ENCODE results near the gene IER2.
"Not testable (repeated sequence)": the region's sequence is repeated elsewhere in the genome, so short reads cannot be mapped to it uniquely, and the experiment has no call there.

IER2 gene

DNA sequence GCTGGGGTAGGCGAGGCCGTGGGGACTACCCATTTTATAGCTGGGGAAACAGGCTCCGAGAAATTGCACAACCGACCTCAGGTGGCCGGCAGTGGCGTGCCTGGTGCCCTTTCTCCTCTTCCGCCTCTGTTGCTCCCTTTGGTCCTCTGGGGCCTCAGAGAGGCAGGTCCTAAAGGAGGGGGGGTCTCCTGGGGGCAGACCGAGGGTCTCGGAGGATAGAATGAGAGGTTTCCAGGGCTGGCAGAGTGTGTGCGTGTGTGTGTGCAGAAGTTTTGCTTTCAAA, 11.4 kb upstream of the IER2 start:
- DNase-seq (ENCODE audit: low read depth): no peak

DNA sequence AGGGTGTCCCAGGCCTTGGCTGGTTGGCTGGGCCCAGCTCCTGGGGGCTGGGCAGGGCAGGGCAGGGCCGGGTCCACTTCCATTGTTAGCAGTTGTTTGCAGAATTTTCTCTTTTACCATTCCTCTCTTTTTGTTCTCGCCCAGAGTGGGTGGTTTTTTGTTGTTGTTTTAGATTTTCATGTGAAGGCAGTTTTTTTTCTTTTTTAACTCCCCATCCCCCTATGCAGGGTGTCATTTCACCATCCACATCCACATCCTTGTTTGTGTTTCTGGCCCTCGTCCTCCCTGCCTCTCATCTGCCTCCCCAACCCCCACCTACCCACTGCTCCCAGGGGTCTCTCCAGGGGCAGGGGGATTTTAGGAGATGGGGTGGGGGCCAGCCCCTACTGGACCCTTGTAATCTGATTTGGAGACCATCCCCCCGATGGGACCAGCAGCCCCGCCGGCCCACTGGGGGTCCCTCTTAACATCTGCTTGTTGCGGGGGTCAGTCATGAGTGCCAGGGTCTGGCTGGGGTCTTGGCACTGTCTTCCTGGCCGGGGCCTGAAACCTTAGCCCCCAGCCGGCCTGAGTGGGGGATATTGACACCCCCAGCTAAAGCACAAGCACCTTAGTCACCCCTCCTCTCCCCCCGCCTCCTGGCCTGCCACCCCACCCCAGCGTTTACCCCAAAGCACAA, 10.4 kb upstream of the IER2 start:
- no peak for DNase-seq (ENCODE audit: low read depth)

DNA sequence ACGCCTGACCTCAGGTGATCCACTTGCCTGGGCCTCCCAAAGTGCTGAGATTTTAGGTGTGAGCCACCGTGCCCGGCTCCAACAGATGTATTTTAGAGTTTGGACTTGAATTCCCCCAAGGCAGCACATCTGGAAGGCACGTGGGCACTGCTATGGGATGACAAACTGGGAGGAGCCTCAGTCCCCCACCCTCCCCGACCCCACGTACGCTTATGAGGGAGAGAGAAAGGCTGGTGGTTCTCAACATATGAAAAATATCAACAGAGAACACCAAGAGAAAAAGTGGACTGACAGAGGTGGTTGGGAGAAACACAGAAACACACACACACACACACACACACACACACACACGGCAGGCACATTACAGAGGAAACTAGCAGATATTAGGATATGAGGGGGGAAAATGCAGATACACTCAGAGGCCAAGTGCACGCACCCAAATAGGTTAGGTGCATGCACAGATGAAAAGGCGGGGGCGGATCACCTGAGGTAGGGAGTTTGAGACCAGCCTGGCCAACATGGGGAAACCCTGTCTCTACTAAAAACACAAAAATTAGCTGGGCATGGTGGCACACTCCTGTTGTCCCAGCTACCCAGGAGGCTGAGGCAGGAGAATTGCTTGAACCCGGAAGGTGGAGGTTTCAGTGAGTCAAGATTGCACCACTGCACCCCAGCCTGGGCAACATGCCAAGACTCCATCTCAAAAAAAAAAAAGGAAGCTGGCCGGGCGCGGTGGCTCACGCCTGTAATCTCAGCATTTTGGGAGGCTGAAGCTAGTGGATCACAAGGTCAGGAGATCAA, 3.2 kb upstream of the IER2 start:
- no peak for DNase-seq (ENCODE audit: low read depth)

DNA sequence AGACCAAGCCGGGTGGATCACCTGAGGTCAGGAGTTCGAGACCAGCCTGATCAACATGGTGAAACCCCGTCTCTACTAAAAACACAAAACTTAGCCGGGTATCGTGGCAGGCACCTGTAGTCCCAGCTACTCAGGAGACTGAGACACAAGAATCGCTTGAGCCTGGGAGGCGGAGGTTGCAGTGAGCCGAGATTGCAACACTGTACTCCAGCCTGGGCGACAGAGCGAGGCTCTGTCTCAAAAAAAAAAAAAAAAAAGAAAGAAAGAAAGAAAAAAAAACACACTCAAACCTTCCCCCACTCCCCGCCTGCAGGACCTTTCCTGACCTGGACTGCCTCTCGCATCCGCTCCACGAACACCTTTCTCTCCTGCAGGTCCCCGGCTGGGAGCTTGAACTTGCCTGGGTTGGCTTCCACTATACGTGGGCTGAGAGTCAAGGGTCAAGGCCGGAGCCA, 1.0 kb upstream of the IER2 start:
- DNase-seq (ENCODE audit: low read depth): not testable (repeated sequence)

DNA sequence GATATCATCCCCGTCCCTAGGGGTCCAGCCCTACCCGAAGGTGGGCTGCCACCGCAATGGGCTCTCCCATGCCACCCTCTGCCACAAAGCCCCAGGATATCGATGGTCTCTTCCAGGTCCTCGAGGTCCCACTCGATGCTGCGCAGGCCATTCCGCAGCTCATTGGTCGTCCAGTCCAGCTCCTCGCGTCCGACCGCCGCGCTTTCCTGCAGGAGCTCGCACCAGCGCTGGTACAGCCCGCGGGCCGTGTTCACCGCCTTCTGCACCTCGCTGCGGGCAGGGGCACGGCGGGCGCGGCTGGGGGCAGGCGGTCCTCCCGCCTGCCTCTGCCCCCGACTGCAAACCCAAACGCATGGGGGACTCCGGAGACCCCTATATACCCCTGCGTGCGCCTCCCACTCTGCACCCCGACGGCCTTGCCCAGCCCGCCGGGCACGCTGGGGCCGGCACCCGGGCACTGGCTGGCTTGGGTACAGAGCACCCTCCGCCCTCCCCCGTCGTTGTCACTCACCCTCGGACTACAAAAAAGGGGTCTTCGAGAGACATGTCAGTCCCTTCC, 504 bp upstream of the IER2 start:
- no peak for DNase-seq (ENCODE audit: low read depth)

DNA sequence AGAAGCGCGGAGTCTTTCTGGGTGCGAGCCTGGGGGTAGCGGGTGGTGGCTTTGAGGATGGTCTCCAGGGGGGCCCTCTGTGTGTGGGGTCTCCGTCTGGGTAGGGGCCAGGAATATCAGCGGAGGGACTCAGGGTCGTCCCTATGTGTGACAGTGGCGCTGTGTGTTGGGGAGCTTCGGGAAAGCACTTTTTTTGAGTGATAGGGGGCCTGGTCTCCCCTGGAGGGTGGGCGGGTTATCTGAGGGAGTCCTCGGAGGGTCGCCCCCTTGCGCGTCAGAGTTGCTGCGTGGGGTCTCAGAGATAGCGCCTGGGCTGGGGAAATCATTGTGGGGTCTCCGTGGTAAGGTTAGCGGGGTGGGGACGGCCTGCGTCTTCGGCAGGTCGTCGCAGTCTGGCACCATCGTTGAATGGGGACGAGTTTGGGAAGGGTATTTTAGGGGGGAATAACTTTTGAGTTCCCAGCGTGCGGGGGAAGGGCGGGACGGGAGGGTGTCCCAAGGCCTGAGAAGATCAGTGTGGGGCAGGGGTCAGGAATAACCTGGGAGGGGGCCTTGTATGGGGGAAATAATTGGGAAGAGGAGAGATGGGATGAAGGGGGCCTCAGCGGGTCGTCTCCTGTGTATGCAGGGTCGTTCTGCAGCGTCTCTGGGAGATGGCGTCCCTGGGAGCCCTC, 857 bp downstream of the IER2 start:
- DNase-seq (ENCODE audit: low read depth): no peak

DNA sequence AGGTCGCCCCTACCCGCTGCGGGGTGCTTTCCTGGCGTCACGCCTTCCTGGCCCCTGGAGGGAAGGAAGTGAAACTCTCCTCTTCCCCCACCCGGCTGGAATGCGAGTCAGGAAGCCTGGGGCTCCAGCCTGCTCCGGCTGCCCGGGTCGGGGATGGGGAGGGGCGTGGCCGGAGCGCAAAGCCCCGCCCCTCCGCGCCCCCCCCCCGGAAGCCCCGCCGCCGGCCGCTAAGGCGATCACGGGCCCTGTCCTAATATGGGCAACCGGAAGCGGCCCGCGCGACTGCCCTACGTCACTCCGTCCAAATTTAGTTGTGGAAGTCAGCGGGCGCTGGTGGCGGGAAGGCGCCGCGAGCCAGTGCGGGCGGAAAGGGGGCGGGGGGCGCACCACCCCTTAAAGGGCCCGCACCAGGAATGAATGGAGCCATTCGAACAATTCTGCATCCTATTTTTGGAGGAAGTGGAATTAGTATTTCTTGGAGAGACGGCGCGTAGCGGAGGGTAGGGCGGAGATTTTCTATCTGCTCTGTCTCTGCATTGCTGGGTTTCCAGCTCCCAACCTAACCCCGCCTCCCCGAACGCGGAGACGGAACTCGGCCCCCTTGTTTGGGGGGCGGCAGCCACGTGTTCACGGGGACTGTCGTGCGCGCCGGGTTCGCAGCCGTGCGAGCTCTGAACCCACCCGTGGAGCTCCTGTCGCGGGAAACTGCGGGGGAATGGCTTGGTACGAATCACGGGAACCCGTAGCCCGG, 1.6 kb downstream of the IER2 start:
- DNase-seq (ENCODE audit: low read depth): peak; percentile 85

DNA sequence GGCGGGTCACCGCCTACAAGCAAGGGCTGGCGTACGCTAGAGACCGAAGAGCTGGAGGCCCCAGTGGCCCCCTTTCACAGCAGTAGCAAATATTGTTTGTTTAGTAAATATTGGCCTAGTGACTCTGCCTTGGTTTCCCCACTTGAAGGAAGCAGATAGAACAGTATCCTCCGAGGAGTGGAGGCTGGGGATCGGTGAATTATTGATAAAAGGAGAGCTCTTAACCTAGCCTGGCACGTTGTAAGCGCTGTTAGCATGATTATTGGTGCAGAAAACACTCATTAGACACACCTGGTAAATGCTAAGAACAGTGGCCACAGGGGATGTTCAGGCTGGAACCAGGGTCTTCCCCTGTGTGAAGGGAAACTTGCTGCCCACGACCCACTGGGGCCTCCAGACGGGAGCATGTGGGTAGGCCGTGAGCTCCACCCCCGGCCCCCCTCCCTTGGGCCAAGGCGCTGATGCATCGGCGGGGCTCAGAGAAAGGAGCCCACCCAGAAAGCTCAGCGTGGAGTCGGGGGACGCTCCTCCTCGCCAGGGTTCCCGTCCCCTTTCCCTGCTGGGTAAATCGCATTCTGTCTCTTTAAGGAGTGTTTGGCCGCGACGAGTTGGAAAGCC, 2.3 kb downstream of the IER2 start:
- no peak for DNase-seq (ENCODE audit: low read depth)

DNA sequence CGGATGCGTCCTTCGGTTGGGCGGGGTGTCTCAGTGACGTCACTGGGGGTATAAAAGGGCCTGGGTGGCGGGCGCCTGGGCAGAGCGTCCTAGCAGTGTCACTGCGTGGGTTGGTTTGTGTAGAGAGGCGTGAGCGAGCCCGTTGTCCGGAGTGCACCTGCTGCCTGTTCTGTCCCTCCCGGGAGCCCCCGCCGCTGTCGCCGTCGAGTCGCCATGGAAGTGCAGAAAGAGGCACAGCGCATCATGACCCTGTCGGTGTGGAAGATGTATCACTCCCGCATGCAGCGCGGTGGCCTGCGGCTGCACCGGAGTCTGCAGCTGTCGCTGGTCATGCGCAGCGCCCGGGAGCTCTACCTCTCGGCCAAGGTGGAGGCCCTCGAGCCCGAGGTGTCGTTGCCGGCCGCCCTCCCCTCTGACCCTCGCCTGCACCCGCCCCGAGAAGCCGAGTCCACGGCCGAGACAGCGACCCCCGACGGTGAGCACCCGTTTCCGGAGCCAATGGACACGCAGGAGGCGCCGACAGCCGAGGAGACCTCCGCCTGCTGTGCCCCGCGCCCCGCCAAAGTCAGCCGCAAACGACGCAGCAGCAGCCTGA, 2.9 kb downstream of the IER2 start:
- peak; percentile 95 for DNase-seq (ENCODE audit: low read depth)

DNA sequence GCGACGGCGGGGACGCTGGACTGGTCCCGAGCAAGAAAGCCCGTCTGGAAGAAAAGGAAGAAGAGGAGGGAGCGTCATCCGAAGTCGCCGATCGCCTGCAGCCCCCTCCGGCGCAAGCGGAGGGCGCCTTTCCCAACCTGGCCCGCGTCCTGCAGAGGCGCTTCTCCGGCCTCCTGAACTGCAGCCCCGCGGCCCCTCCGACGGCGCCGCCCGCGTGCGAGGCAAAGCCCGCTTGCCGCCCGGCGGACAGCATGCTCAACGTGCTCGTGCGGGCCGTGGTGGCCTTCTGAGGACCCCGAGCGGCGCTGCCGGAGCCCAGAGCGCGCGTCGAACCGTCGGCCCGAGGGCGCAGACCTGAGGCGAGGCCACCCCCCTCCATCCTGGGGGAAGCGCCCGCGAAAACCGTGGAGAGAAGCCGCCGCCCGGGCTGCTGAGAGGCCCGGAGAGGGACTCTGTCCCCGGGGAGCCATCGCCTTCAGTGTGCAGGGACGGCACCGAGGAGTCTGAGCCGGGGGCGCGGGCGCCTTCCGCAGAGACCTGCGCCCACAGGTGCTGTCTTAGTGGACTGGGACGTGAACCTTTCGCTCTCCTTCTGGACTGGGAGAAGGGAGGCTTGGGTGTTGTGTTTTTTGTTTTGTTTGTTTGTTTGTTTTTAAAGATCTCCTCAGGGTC, 3.5 kb downstream of the IER2 start:
- no peak for DNase-seq (ENCODE audit: low read depth)

DNA sequence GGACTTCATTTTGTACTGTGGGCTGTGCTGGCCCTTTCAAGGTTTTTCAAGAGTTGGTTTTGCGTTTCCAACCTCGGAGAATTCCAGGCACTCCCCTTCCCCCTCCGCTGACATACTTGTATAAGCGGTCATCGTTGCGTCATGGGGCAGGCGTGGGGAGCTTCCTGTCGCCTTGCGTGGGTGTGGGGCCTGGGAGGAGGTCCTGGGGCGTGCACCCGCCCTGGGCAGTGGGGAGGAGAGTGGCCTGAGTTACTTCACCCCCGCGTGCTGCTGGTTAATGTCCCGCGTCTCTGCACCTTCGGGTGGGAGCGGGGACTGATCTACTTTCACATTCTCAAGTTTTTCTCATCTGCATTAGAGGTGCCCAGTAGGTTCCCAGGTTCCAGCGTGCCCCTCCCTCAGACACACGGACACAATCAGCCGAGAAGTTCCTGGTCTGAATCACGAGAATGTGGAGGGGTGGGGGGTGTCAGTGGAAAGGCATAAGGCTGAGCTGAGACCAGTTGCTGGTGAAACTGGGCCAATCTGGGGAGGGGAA, 4.1 kb downstream of the IER2 start:
- no peak for DNase-seq (ENCODE audit: low read depth)

DNA sequence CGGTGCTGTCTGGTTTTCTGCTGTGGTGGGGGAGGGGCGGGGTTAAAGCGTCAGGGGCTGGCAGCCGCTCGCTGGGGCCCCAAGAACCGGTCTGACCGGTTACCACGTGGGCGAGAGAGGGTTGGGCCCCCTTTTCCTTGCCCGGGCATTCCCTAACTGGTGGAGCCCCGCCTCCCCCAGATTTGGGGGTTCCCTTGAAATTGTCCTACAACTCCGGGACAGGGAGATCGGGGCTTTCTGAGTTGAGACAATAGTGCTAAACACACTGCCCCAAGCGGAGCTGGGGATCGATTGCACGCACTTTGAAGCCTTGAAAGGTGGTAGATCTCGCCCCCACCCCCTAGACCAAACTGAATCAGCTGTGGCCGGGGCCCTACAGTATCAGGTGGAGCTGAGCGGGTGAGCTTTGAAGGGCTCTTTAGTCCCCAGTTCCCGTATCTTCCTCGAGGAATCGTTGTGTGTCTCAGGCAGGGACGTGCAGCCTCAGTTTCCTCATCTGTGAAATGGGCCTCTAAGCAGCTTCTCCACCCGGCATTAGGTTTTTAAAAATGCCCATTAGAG, 4.8 kb downstream of the IER2 start:
- DNase-seq (ENCODE audit: low read depth): no peak

DNA sequence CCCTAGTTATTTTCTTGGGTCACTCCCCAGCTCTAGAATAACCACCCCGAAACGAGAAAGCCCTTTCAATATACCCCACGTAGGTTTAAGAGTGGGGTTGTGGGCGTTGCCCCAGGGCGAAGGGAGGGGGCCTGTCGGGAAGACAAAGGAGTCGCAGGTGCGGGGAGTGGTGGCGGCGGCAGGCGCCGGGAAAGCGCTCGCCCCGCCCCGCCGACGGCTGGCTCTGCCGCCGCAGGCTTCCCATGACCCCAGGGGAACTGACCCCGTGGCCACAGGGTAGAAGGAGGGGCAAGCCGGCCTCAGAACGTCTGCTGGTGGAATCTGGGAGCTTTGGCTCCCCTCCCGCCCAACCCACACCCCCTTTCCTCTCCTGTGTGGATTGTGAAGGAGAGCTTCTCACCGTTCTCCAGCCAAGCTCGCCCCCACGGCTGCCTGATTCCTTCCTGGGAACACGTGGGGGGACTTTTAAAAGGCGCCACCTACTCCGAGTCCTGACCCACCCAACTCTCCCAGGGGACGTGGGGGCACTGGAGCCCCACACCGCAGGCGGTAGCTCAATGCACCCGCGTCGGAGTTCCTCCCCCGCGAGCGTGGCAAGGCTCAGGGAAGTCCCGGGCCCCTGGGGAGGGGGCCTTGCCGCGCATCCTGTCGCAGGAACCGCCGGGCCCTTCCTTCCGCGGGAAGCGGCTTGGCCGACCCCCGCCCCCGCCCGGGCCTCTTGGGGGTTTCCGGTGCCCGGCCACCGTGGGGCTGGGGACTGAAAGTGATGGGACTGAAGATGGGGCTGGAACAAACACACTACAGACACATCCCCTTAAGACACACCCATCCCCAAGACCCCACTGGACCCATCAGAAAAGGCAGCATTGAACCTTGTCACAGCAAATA, 5.5 kb downstream of the IER2 start:
- no peak for DNase-seq (ENCODE audit: low read depth)

DNA sequence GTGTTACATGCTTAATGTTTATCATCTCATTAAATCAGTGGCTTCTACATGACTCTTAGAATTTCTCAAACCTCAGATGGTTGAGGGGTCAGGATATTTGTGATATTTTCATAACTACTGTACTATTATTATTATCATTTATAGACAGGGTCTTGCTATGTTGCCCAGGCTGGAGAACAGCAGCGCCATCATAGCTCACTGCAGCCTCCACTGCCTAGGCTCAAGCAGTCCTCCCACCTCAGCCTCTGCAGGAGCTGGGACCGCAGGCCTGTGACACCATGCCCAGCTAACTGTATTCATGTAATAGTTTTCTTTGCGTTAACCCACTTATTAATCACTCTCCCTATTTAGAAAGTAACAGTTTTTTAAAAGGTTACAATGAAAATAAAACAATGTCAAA, 9.5 kb downstream of the IER2 start:
- no peak for DNase-seq (ENCODE audit: low read depth)

DNA sequence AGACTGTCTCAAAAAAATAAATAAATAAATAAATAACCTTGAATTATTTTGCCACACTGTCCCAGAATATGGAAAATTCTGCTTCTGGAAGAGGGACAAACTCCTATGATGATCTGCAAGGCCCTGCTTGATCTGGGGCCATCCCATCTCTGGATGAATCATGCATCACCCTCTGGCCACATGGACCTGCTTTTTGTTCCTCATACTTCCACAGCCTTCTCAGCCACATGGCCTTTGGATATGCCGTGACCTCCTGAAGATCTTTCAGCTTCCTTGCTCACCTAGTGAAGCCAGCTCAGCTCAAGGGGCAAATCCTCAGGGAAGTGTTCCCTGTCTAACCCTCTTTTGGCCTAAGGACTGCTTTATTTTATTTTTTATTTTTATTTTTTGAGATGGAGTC, 10.3 kb downstream of the IER2 start:
- no peak for DNase-seq (ENCODE audit: low read depth)

DNA sequence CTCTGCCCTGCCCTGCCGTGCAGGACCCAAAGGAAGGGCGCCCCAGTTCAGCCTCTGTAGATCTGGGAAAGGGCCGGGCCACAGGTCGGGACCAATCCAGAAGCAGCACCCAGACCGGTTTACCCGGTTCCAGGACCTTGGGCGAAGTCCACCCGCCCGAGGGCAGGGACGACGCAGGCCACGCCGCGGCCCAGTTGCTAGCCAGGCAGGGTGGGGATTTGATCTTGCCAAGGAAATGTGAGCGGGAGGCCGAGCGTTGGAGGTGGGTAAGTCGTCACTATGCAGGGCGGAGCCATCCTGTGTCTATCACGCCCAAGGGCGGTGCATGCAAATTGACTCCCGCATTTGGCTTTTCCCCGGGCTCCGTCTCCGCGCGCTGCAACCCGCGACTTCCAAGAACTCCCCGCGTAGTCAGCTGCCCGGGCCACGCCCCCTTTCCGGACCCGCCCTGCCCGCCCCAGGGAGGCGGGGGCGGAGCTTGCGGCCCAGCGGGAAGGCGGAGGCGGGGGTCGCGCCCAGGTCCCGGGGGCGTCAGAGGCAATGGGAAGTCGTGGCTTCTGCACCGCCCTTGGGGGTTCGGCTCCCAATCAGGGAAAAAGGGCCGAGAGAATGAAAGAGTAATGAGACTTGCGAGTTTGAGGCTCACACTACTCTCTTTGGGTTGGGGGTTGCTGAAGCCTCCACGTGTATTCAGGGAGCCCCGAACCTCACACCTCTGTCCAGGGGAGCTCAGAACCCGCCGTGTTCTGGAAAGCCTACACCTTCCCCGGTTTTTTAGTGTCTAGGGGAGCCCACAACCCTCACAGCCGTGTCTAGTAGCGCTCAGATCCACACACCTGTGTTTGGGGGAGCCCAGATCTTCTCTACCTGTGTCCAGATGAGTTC, 12.8 kb downstream of the IER2 start:
- peak; percentile 70 for DNase-seq (ENCODE audit: low read depth)

DNA sequence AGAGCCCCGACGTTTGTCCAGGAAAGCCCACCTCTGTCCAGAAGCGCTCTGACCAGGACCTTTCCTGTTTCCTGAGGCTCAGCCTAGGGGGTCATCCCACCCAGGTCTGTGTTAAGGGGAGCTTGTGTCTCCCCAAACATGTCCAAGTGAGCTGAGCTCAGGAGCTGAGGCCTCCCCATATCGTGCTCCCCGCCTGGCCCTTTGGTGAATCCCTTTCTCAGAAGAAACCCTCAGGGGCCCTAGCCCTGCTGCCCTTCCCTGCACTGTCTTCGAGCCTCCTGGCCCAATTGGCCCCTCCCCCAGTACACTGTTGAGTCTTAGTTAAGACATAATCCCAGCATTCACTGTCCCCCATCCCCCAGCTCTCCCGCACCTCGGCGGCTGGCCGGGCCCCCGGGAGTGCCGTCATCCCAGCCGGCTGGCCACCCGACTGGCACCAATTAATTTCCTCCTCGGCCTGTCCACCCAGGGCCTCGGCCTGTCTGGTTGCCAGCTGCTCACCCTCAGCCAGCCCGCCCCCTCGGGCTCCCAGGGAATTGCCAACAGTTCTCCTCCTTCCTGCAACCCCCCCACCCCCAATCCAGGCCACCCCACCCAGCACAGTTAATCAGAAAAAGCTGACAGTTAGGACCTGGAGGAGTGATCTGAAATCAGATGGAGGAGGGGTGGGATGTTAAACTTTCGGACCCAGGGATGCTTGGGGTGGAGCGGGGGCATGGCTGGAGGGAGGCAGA, 13.6 kb downstream of the IER2 start:
- DNase-seq (ENCODE audit: low read depth): no peak

Measured in stimulated activated CD8-positive, alpha-beta memory T cell treated with anti-CD3 and anti-CD28 coated beads, Interleukin-7, amount 100 ng/mL, for 24 hours (primary cell).